Glutamatergic neuron (in vitro differentiated cells): ENCODE results near the gene THBS3. TPM values are rescaled to one million over a fixed set of nuclear protein-coding genes. Genes with fewer than 3 reads are reported as not detected.
"Not testable (repeated sequence)": the region's sequence is repeated elsewhere in the genome, so short reads cannot be mapped to it uniquely, and the experiment has no call there.

ENCODE experiments used
- DNase-seq: peaks from one replicate; pipeline ENCODE4 v3.0.0; 2022
- H3K27ac Mint-ChIP-seq: one replicate; pipeline ENCODE4 v1.8.0; 2020; ENCODE audit warnings: mild to moderate bottlenecking, mixed read lengths, inconsistent platforms; ENCODE audit not compliant: unreplicated experiment
- H3K27me3 Mint-ChIP-seq: one replicate; pipeline ENCODE4 v1.8.0; 2020; ENCODE audit warnings: mild to moderate bottlenecking, moderate library complexity, mixed read lengths, inconsistent platforms; ENCODE audit not compliant: unreplicated experiment
- H3K36me3 Mint-ChIP-seq: one replicate; pipeline ENCODE4 v1.8.0; 2020; ENCODE audit warnings: mild to moderate bottlenecking, mixed read lengths, inconsistent platforms; ENCODE audit not compliant: unreplicated experiment
- H3K4me1 Mint-ChIP-seq: one replicate; pipeline ENCODE4 v1.8.0; 2020; ENCODE audit warnings: mild to moderate bottlenecking, low read depth, mixed read lengths, inconsistent platforms; ENCODE audit not compliant: unreplicated experiment
- H3K4me3 Mint-ChIP-seq: one replicate; pipeline ENCODE4 v1.8.0; 2020; ENCODE audit warnings: mild to moderate bottlenecking, mixed read lengths, inconsistent platforms; ENCODE audit not compliant: unreplicated experiment
- H3K9me3 Mint-ChIP-seq: one replicate; pipeline ENCODE4 v1.8.0; 2020; ENCODE audit warnings: mild to moderate bottlenecking, moderate library complexity, mixed read lengths, inconsistent platforms; ENCODE audit not compliant: unreplicated experiment
- CTCF ChIP-seq: fragments of 200-600 bp; sonication (generic); IDR thresholded peaks from one replicate; pipeline ENCODE4 v1.5.0; 2021; ENCODE audit not compliant: partially characterized antibody, unreplicated experiment
- total RNA-seq: library from RNA; stranded (reverse); fragmentation: NEBNext Ultra II Directional; extraction: Animal tissue kit (Norgen Biotek cat#: 25700); gene quantifications from one replicate; pipeline ENCODE4 v1.2.1, GENCODE V29; 2021; ENCODE audit not compliant: unreplicated experiment

The THBS3 gene
- total RNA-seq, 1 donor from 2014 or later = 377 TPM

GRCh38 chr1:155168456-155169210 is 39.1 kb downstream of the THBS3 start:
- Mint-ChIP-seq H3K27me3 (peaks cover 16% of the 10 kb centered on the region), H3K4me1 (peaks cover 17% of the 10 kb centered on the region), H3K9me3 (peaks cover 12% of the 10 kb centered on the region), H3K4me3 (peak overlapping the region; percentile 10), H3K27ac (peak overlapping the region; percentile 62), H3K36me3 (no peaks in the 10 kb centered on the region)
- DNase-seq = no peak
- TF ChIP-seq CTCF = no peak

- not testable (repeated sequence) for H3K36me3 Mint-ChIP-seq, DNase-seq, H3K9me3 Mint-ChIP-seq, H3K4me3 Mint-ChIP-seq, H3K27ac Mint-ChIP-seq
- H3K27me3 Mint-ChIP-seq = peaks cover 11% of the 10 kb centered on the region
- H3K4me1 Mint-ChIP-seq = peaks cover 13% of the 10 kb centered on the region
These were observed 39.6 kb downstream of the THBS3 start for GRCh38 chr1:155168105-155168445.

- TF ChIP-seq CTCF = peak; percentile 80
- peaks cover 3% of the 10 kb centered on the region for H3K9me3 Mint-ChIP-seq
- no peaks in the 10 kb centered on the region for H3K36me3 Mint-ChIP-seq
- H3K4me3 Mint-ChIP-seq = peak overlapping the region; percentile 76
- peak overlapping the region; percentile 62 for H3K27ac Mint-ChIP-seq
- peaks cover 8% of the 10 kb centered on the region for H3K27me3 Mint-ChIP-seq
- DNase-seq = peak; percentile 93
- peaks cover 13% of the 10 kb centered on the region for H3K4me1 Mint-ChIP-seq
These were observed 40.3 kb downstream of the THBS3 start for GRCh38 chr1:155167166-155168104.

GRCh38 chr1:155166471-155167165 is 41.1 kb downstream of the THBS3 start:
- peak overlapping the region; percentile 62 for H3K27ac Mint-ChIP-seq
- H3K9me3 Mint-ChIP-seq = peaks cover 2% of the 10 kb centered on the region
- no peak for TF ChIP-seq CTCF
- peak; percentile 64 for DNase-seq
- peaks cover 7% of the 10 kb centered on the region for H3K27me3 Mint-ChIP-seq
- peaks cover 8% of the 10 kb centered on the region for H3K4me1 Mint-ChIP-seq
- peak overlapping the region; percentile 76 for H3K4me3 Mint-ChIP-seq
- no peaks in the 10 kb centered on the region for H3K36me3 Mint-ChIP-seq

- H3K4me3 Mint-ChIP-seq = peak overlapping the region; percentile 42
- H3K36me3 Mint-ChIP-seq = no peaks in the 10 kb centered on the region
- peak overlapping the region; percentile 33 for H3K27ac Mint-ChIP-seq
- no peak for TF ChIP-seq CTCF
- peaks cover 8% of the 10 kb centered on the region for H3K4me1 Mint-ChIP-seq
- no peak for DNase-seq
- H3K9me3 Mint-ChIP-seq = peaks cover 2% of the 10 kb centered on the region
- H3K27me3 Mint-ChIP-seq = peaks cover 7% of the 10 kb centered on the region
These were observed 41.6 kb downstream of the THBS3 start for GRCh38 chr1:155166051-155166470.

- H3K27ac Mint-ChIP-seq, H3K4me1 Mint-ChIP-seq, DNase-seq, H3K27me3 Mint-ChIP-seq, H3K36me3 Mint-ChIP-seq, H3K4me3 Mint-ChIP-seq, H3K9me3 Mint-ChIP-seq: not testable (repeated sequence)
These were observed 43.1 kb downstream of the THBS3 start for GRCh38 chr1:155164625-155165024.

GRCh38 chr1:155163785-155164184 is 43.9 kb downstream of the THBS3 start:
- not testable (repeated sequence) for DNase-seq, H3K36me3 Mint-ChIP-seq, H3K4me1 Mint-ChIP-seq, H3K27me3 Mint-ChIP-seq, H3K9me3 Mint-ChIP-seq, H3K27ac Mint-ChIP-seq
- H3K4me3 Mint-ChIP-seq = peak overlapping the region; percentile 3
